HCT116 (cell line): ENCODE data around the gene FERD3L. TPM values are rescaled to one million over a fixed set of nuclear protein-coding genes. Genes with fewer than 3 reads are reported as not detected.

Experiments used
- ATAC-seq: fragments of 200-7000 bp; cut with Tn5 transposase; 2 replicates; pipeline ENCODE4 v1.9.1; 2020; ENCODE audit warnings: mild to moderate bottlenecking, moderate library complexity
- BruUV-seq: library from RNA; stranded (reverse); fragments of 400-500 nt; replicated peaks from 2 replicates; lab custom pipeline; 2021; lab: Mats Ljungman, UMichigan
- CTCF ChIA-PET: fragments of 300-600 bp; sonication (Branson Sonifier 250); formaldehyde crosslinking; loops from one replicate; lab custom pipeline; 2021; ENCODE audit warnings: antibody characterized with exemption; lab: Charles Lee
- POLR2A ChIA-PET: fragments of 300-600, 350-600 bp; sonication (Branson Sonifier 250); formaldehyde crosslinking; loops from one replicate; lab custom pipeline; 2021; ENCODE audit warnings: antibody characterized with exemption; lab: Charles Lee
- RAD21 ChIA-PET, 2 experiments: fragments of 300-600 bp; sonication (Branson Sonifier 250); formaldehyde crosslinking; loops; one replicate each; lab custom pipeline; 2023; ENCODE audit warnings: low total read pairs in 2 of 2; ENCODE audit not compliant: uncharacterized antibody in 2 of 2, unreplicated experiment in 2 of 2, low non-redundant PET in 1 of 2; lab: Charles Lee
- DNase-seq: peaks from one replicate; pipeline ENCODE4 v3.0.0-alpha.2; 2010; ENCODE audit warnings: low read depth, low spot score
- H2AFZ ChIP-seq: fragments of 200-600 bp; shearing (Covaris generic), sonication (generic); 2 replicates; pipeline ENCODE4 v1.6.1; 2017; ENCODE audit warnings: low read depth, mixed run types, mixed read lengths, antibody characterized with exemption, low read length; ENCODE audit not compliant: poor library complexity, severe bottlenecking
- H3K27ac ChIP-seq: 2 replicates; pipeline ENCODE4 v1.5.1; 2012; ENCODE audit warnings: low read depth, low read length
- H3K27me3 ChIP-seq: fragments of 200-600 bp; sonication (generic); 2 replicates; pipeline ENCODE4 v1.6.1; 2016; ENCODE audit warnings: mixed run types, low read length, mixed read lengths; ENCODE audit not compliant: insufficient read depth
- H3K36me3 ChIP-seq, 2 experiments: fragments of 200-500 bp in 1 of 2; fragments of 200-600 bp in 1 of 2; sonication (Bioruptor generic) in 1 of 2; sonication (generic) in 1 of 2; 2 replicates each; pipeline versions ENCODE4 v1.5.1 to v1.6.1; 2014 to 2016; ENCODE audit warnings: low read length in 2 of 2, inconsistent platforms in 1 of 2, mixed read lengths in 1 of 2, mixed run types in 1 of 2; ENCODE audit not compliant: insufficient read depth in 2 of 2, control insufficient read depth in 1 of 2
- H3K4me1 ChIP-seq, 2 experiments: fragments of 200-600 bp in 1 of 2; sonication (generic) in 1 of 2; 2 replicates each; pipeline versions ENCODE4 v1.5.1 to v1.6.1; 2012 to 2017; ENCODE audit warnings: low read length in 2 of 2, inconsistent platforms in 1 of 2, mild to moderate bottlenecking in 1 of 2, mixed read lengths in 1 of 2, mixed run types in 1 of 2, moderate library complexity in 1 of 2; ENCODE audit not compliant: insufficient read depth in 2 of 2, control insufficient read depth in 1 of 2
- H3K4me2 ChIP-seq: fragments of 200-600 bp; sonication (generic); 2 replicates; pipeline ENCODE4 v1.6.1; 2017; ENCODE audit warnings: mixed run types, low read length, mixed read lengths
- H3K4me3 ChIP-seq, 2 experiments: fragments of 200-600 bp in 1 of 2; sonication (generic) in 1 of 2; replicated peaks in 1 of 2; 2 replicates each; pipeline ENCODE4 v1.5.1; 2011 to 2016; ENCODE audit warnings: low read length in 2 of 2, control low read depth in 1 of 2, low read depth in 1 of 2, mild to moderate bottlenecking in 1 of 2, mixed read lengths in 1 of 2, mixed run types in 1 of 2
- H3K79me2 ChIP-seq: fragments of 200-600 bp; sonication (generic); 2 replicates; pipeline ENCODE4 v1.6.1; 2017; ENCODE audit warnings: mild to moderate bottlenecking, mixed run types, low read length, moderate library complexity, mixed read lengths; ENCODE audit not compliant: insufficient read depth
- H3K9ac ChIP-seq: fragments of 200-600 bp; sonication (generic); 2 replicates; pipeline ENCODE4 v1.6.1; 2016; ENCODE audit warnings: low read length, mixed read lengths
- H3K9me2 ChIP-seq: fragments of 200-600 bp; sonication (generic), shearing (Covaris generic); 2 replicates; pipeline ENCODE4 v1.6.1; 2017; ENCODE audit warnings: mixed run types, mild to moderate bottlenecking, moderate library complexity; ENCODE audit not compliant: insufficient read depth
- H3K9me3 ChIP-seq, 2 experiments: fragments of 200-500 bp in 1 of 2; fragments of 200-600 bp in 1 of 2; sonication (Bioruptor generic) in 1 of 2; sonication (generic) in 1 of 2; 2 replicates each; pipeline ENCODE4 v1.6.1; 2014 to 2017; ENCODE audit warnings: low read length in 2 of 2, mixed read lengths in 2 of 2, inconsistent platforms in 1 of 2, low read depth in 1 of 2, mild to moderate bottlenecking in 1 of 2, mixed run types in 1 of 2, moderate library complexity in 1 of 2; ENCODE audit not compliant: control insufficient read depth in 1 of 2, insufficient read depth in 1 of 2
- H4K20me1 ChIP-seq: fragments of 200-600 bp; sonication (generic), shearing (Covaris generic); 2 replicates; pipeline ENCODE4 v1.6.1; 2017; ENCODE audit warnings: mixed run types, mild to moderate bottlenecking, moderate library complexity; ENCODE audit not compliant: insufficient read depth
- ATF3 ChIP-seq: IDR thresholded peaks from 2 replicates; pipeline ENCODE4 v1.6.1; 2012
- CTCF ChIP-seq, 3 experiments: fragments of 200-600 bp in 1 of 3; sonication (generic) in 1 of 3; IDR thresholded peaks in 2 of 3; conservative IDR thresholded peaks in 1 of 3; 2 replicates each; pipeline ENCODE4 v1.5.1; 2012 to 2017; ENCODE audit warnings: low read depth in 2 of 3, low read length in 2 of 3, antibody characterized with exemption in 1 of 3, borderline replicate concordance in 1 of 3, control low read depth in 1 of 3, mild to moderate bottlenecking in 1 of 3, mixed read lengths in 1 of 3, mixed run types in 1 of 3, moderate library complexity in 1 of 3; ENCODE audit not compliant: insufficient read depth in 1 of 3
- ELF1 ChIP-seq: IDR thresholded peaks from 2 replicates; pipeline ENCODE4 v1.6.1; 2012; ENCODE audit warnings: low read depth, borderline replicate concordance
- EZH2phosphoT487 ChIP-seq: fragments of 200-600 bp; IDR thresholded peaks from 2 replicates; pipeline ENCODE4 v1.6.1; 2018; ENCODE audit warnings: antibody characterized with exemption, borderline replicate concordance
- POLR2A ChIP-seq: IDR thresholded peaks from 2 replicates; pipeline ENCODE4 v1.7.0; 2011; ENCODE audit warnings: borderline replicate concordance; ENCODE audit not compliant: insufficient read depth, insufficient read length; ENCODE audit errors: extremely low read depth
- RAD21 ChIP-seq: IDR thresholded peaks from 2 replicates; pipeline ENCODE4 v1.6.1; 2012; ENCODE audit warnings: low read depth, mild to moderate bottlenecking
- REST ChIP-seq: IDR thresholded peaks from 2 replicates; pipeline ENCODE4 v1.6.1; 2012; ENCODE audit warnings: low read depth
- intact Hi-C: fragments of 100-400 bp; cut with micrococcal nuclease; formaldehyde crosslinking; loops from 2 replicates; pipeline ENCODE4 v1.10.0; 2022
- total RNA-seq: library from RNA; stranded (reverse); gene quantifications from one replicate; pipeline ENCODE4 v1.2.1, GENCODE V29; 2021; ENCODE audit not compliant: unreplicated experiment

FERD3L gene
- total RNA-seq, 1 experiment from 2014 or later, result not detected

- Histone ChIP-seq H3K36me3 (no peaks in the 10 kb centered on the region), H3K79me2 (no peaks in the 10 kb centered on the region), H3K27ac (no peak overlapping the region), H3K4me3 (no peak overlapping the region), H3K9me2 (no peaks in the 10 kb centered on the region), H3K9me3 (no peaks in the 10 kb centered on the region), H3K4me2 (no peak overlapping the region), H3K4me1 (peaks cover 0 to 5% of the 10 kb centered on the region in 2 experiments; a peak in 1 of 4 replicates), H2AFZ (no peak overlapping the region)
- no TSS peak for BruUV-seq
- ATAC-seq (no peak), DNase-seq (no peak)
- TF ChIP-seq REST, result no peak
- no peak for TF ChIP-seq ATF3
- TF ChIP-seq POLR2A, result no peak
- no peak for TF ChIP-seq RAD21
- no peak for TF ChIP-seq CTCF (IDR thresholded peaks at IDR 0.05 in 2 of 3, conservative IDR thresholded peaks at IDR 0.05 in 1 of 3; ENCODE audit: borderline replicate concordance in 1 of 3, insufficient read depth in 1 of 3, low read depth in 2 of 3, low read length in 2 of 3)
- no peak for TF ChIP-seq ELF1
- TF ChIP-seq EZH2phosphoT487, result no peak
- TF ChIP-seq, all 23 proteins: peak for 0
- ChIA-PET RAD21 (no interaction called here), CTCF (no interaction called here), POLR2A (no interaction called here)
- Histone ChIP-seq H3K27me3 (no peaks in the 10 kb centered on the region), H4K20me1 (no peaks in the 10 kb centered on the region), H3K9ac (no peak overlapping the region)
- intact Hi-C loops, result no loop called here
Observed at GRCh38 chr7:19114551-19114855, 30.7 kb downstream of the FERD3L start.
